KMS-11 (cell line): ENCODE measurements around the gene ZNF621.

ENCODE experiments used
- H2AFZ ChIP-seq: fragments of 200-600 bp; sonication (generic); 2 replicates; pipeline ENCODE4 v1.6.1; 2016; ENCODE audit warnings: antibody characterized with exemption, mixed run types, low read depth
- H3K27ac ChIP-seq: fragments of 200-600 bp; sonication (generic); 2 replicates; pipeline ENCODE4 v1.6.1; 2016; ENCODE audit warnings: mild to moderate bottlenecking, mixed run types
- H3K27me3 ChIP-seq: fragments of 200-600 bp; sonication (generic); 2 replicates; pipeline ENCODE4 v1.6.1; 2017; ENCODE audit warnings: mild to moderate bottlenecking, low read depth, mixed run types, moderate library complexity; ENCODE audit not compliant: insufficient read depth
- H3K36me3 ChIP-seq: fragments of 200-600 bp; sonication (generic); 2 replicates; pipeline ENCODE4 v1.6.1; 2017; ENCODE audit warnings: mild to moderate bottlenecking, mixed run types; ENCODE audit not compliant: insufficient read depth
- H3K4me1 ChIP-seq: fragments of 200-600 bp; sonication (generic); 2 replicates; pipeline ENCODE4 v1.6.1; 2016; ENCODE audit warnings: mild to moderate bottlenecking, low read depth, mixed run types; ENCODE audit not compliant: poor library complexity, severe bottlenecking
- H3K4me2 ChIP-seq: fragments of 200-600 bp; sonication (generic); 2 replicates; pipeline ENCODE4 v1.7.0; 2016; ENCODE audit warnings: mild to moderate bottlenecking, mixed run types
- H3K4me3 ChIP-seq: fragments of 200-600 bp; sonication (generic); IDR thresholded peaks from 2 replicates; pipeline ENCODE4 v1.6.1; 2017; ENCODE audit warnings: low read depth, low read length, mixed read lengths; ENCODE audit not compliant: insufficient read depth
- H3K79me2 ChIP-seq: fragments of 200-600 bp; sonication (generic); 2 replicates; pipeline ENCODE4 v1.6.1; 2016; ENCODE audit warnings: low read depth, mixed run types; ENCODE audit not compliant: insufficient read depth
- H3K9ac ChIP-seq: fragments of 200-600 bp; sonication (generic); 2 replicates; pipeline ENCODE4 v1.6.1; 2016; ENCODE audit warnings: mild to moderate bottlenecking, mixed run types
- H4K20me1 ChIP-seq: fragments of 200-600 bp; sonication (generic); 2 replicates; pipeline ENCODE4 v1.6.1; 2016; ENCODE audit warnings: mild to moderate bottlenecking, mixed run types; ENCODE audit not compliant: insufficient read depth
- TF ChIP-seq, protein P1 (sequence below): fragments of 200-600 bp; sonication (generic); conservative IDR thresholded peaks from 2 replicates; pipeline ENCODE4 v1.6.1; 2017; ENCODE audit warnings: low read depth, mild to moderate bottlenecking, antibody characterized with exemption, low read length, moderate library complexity, mixed read lengths

ZNF621 gene

DNA sequence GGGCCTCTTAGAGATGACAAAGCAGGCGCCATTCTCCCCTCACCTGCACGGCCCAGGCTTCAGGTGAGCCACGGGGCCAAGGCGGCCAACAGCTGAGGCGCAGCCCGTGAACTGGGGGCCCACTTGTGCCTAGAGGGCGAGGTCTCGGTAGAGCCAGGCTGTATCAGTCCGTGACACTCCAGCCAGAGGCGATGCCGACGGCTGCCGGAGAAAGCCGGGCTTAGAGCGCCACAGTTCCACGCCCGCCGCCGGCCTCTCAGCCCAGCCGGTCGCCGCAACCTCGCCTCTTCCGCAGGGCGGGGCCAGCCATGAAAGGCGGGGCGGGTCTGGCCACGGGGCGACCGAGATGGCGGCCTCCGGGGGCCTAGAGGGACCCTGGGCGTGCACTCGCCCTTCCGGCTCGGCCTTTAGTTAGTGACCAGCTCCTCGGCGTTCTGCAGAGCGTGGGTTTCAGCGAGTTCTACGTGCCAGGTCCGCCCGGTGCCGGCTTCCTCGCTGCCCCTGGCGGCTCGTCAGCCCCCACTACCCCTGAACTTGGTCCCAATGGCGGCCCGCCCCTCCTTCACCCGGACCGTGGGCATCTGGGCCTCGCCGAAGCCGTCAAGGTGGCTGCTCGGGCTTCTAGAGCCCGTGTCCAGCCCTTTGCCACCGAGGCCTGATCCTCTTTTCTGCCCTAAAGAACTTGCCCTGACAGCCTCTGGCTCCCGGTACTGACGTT lies at the start of gene ZNF621:
Gene ZNF621 (plus strand): TSS at position 393 of the 718 bp plus-strand sequence. CDS start 881 bp downstream, outside the sequence.
- no peaks in the 10 kb centered on the region for H3K36me3 ChIP-seq
- H3K4me2 ChIP-seq: peak within 1 kb of the TSS; percentile 80
- TF ChIP-seq, protein P1, sequence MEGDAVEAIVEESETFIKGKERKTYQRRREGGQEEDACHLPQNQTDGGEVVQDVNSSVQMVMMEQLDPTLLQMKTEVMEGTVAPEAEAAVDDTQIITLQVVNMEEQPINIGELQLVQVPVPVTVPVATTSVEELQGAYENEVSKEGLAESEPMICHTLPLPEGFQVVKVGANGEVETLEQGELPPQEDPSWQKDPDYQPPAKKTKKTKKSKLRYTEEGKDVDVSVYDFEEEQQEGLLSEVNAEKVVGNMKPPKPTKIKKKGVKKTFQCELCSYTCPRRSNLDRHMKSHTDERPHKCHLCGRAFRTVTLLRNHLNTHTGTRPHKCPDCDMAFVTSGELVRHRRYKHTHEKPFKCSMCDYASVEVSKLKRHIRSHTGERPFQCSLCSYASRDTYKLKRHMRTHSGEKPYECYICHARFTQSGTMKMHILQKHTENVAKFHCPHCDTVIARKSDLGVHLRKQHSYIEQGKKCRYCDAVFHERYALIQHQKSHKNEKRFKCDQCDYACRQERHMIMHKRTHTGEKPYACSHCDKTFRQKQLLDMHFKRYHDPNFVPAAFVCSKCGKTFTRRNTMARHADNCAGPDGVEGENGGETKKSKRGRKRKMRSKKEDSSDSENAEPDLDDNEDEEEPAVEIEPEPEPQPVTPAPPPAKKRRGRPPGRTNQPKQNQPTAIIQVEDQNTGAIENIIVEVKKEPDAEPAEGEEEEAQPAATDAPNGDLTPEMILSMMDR: no peak
- peak within 1 kb of the TSS; percentile 38 for H3K27ac ChIP-seq
- no peaks in the 10 kb centered on the region for H3K27me3 ChIP-seq
- peak within 1 kb of the TSS; percentile 80 for H3K9ac ChIP-seq
- no peaks in the 10 kb centered on the region for H4K20me1 ChIP-seq
- H3K4me1 ChIP-seq: no peaks in the 10 kb centered on the region
- no peaks in the 10 kb centered on the region for H3K79me2 ChIP-seq
- no peak within 1 kb of the TSS for H3K4me3 ChIP-seq
- peak within 1 kb of the TSS; percentile 93 for H2AFZ ChIP-seq

DNA sequence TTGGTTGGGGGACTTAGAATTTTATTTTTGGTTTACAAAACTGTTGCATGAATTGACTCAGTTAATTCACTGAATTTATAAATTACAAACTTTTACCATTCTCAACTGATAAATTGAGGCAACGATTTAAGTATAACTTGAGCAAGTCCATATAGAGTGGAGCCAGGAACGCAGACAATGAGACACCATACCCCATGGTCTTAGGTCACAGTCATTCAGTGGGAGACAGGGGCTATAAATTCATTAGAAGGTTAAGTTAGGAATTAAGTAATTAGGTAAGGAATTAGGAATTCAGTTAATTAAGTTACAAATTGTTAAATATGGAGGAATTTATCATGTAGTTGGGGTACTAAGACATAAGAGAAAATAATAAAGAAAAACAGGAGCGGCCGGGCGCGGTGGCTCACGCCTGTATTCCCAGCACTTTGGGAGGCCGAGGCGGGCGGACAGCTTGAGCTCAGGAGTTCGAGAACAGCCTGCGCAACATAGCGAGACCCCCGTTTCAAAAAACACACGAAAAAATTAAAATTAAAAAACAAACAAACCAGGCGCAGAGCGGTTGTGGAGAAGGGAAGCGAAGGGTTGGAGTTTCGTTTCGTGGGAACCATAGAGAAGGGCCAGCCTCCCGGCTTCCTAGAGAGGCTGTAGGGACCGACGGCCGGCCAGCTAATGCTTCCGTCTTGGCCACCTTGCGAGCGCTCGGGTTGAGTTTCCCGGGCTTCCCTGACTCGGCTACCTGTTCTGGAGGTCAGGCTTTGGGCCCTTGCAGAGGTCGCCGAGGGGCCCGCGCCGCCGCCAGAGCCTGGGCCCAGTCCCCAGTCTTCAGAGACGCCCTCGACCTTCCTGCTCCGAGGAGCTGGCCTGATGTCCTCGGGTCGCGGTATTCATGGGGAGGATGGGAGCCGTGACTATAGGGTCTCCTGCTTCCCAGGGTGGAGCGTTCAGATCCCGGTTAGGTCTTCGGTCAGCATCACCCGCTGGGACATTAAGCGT lies 48.0 kb upstream of the ZNF621 start, which contains the start of gene ZNF619:
Gene ZNF619 (plus strand): TSS at position 645 of the 993 bp plus-strand sequence. CDS start 858 bp downstream, outside the sequence.
- TF ChIP-seq, protein P1: no peak
- Histone ChIP-seq H3K4me2 (peak within 1 kb of the TSS; percentile 68), H3K36me3 (no peaks in the 10 kb centered on the region), H3K4me1 (peaks cover 4% of the 10 kb centered on the region), H3K27ac (0 out of 2 replicates have a peak within 1 kb of the TSS, but pooled peaks have one; percentile 28), H3K27me3 (no peaks in the 10 kb centered on the region), H3K9ac (peak within 1 kb of the TSS; percentile 73), H3K4me3 (peak within 1 kb of the TSS; percentile 52), H4K20me1 (no peaks in the 10 kb centered on the region), H2AFZ (peak within 1 kb of the TSS; percentile 96), H3K79me2 (no peaks in the 10 kb centered on the region)

DNA sequence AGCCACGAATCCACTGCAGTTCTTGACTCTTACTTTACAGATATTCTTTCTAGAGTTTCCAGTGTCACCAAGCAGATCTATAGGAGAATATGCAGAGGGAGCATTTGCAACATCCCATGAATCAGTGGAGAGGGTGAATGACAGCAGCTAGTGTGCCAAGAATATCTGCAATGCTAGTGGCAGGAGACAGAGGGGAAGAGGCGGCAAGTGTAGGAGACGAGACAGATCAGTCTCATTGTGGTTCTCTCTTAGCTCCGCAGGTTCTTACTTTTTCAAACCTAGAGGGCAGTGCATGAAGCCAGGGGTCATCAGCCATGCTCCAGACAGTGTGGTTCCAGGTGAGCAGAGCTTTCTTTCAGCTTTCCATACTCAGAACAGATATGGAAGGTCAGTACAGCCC lies 47.1 kb upstream of the ZNF621 start:
- Histone ChIP-seq H3K27ac (no peak overlapping the region), H3K4me3 (no peak overlapping the region)

DNA sequence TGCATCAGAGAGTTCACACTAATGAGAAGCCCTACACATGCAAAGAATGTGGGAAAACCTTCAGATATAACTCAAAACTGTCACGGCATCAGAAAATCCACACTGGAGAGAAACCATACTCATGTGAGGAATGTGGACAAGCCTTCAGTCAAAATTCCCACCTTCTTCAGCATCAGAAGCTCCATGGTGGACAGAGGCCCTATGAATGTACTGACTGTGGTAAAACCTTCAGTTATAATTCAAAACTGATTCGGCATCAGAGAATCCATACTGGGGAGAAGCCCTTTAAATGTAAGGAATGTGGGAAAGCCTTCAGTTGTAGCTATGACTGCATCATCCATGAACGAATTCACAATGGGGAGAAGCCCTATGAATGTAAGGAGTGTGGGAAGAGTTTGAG lies 37.6 kb upstream of the ZNF621 start:
- Histone ChIP-seq H3K79me2 (no peaks in the 10 kb centered on the region), H3K36me3 (no peaks in the 10 kb centered on the region), H4K20me1 (no peaks in the 10 kb centered on the region), H3K27ac (no peak overlapping the region), H3K4me1 (no peaks in the 10 kb centered on the region), H3K4me2 (no peak overlapping the region), H3K4me3 (no peak overlapping the region), H3K27me3 (no peaks in the 10 kb centered on the region), H2AFZ (no peak overlapping the region), H3K9ac (no peak overlapping the region)
- TF ChIP-seq, protein P1: no peak

More for the DNA sequence above, 47.1 kb upstream of the ZNF621 start:
- no peaks in the 10 kb centered on the region for H4K20me1 ChIP-seq
- peak overlapping the region; percentile 96 for H2AFZ ChIP-seq
- TF ChIP-seq, protein P1: no peak
- no peaks in the 10 kb centered on the region for H3K36me3 ChIP-seq
- H3K9ac ChIP-seq: peak overlapping the region; percentile 73; the same call in 1 of the 2 replicates
- H3K4me2 ChIP-seq: peak overlapping the region; percentile 68
- H3K4me1 ChIP-seq: peaks cover 4% of the 10 kb centered on the region
- H3K79me2 ChIP-seq: no peaks in the 10 kb centered on the region
- no peaks in the 10 kb centered on the region for H3K27me3 ChIP-seq
